ENCODE results near the gene PIGM. TPM values are rescaled to one million over a fixed set of nuclear protein-coding genes. Genes with fewer than 3 reads are reported as not detected.

Gene PIGM
- total RNA-seq, 6 experiments from 2014 or later, result 3.3 to 4.7 (median 3.9) TPM

- Histone ChIP-seq H3K9me3 (no peaks in the 10 kb centered on the region), H3K4me3 (no peak overlapping the region), H3K27me3 (no peaks in the 10 kb centered on the region), H3K36me3 (no peaks in the 10 kb centered on the region), H3K27ac (no peak overlapping the region), H3K4me1 (peaks cover 0 to 4% (median 0%) of the 10 kb centered on the region in 4 donors)
- no peak for DNase-seq
- 19% methylated on average over 2 of the region's 2 CpGs for WGBS (ENCODE audit: insufficient coverage, low coverage, low lambda C conversion rate, missing lambda C conversion rate)
- ATAC-seq, result no peak
- intact Hi-C loops (cut with DNase I), result loop anchor here in 1 of 2 donors (5.0 kb wide), 1 partner anchor 117 kb away; no protein-coding TSS in a partner anchor
- TF ChIP-seq POLR2A (IDR thresholded peaks at IDR 0.05), result no peak
- TF ChIP-seq CTCF (IDR thresholded peaks at IDR 0.05), result no peak
These were observed 22.7 kb downstream of the PIGM start for GRCh38 chr1:160009081-160009480.

- Histone ChIP-seq H3K9me3 (no peaks in the 10 kb centered on the region), H3K36me3 (no peaks in the 10 kb centered on the region), H3K27ac (no peak overlapping the region), H3K27me3 (no peaks in the 10 kb centered on the region), H3K4me1 (peaks cover 0 to 4% (median 0%) of the 10 kb centered on the region in 4 donors), H3K4me3 (no peak overlapping the region)
- 69% methylated on average over 3 of the region's 3 CpGs for WGBS (ENCODE audit: insufficient coverage, low coverage, low lambda C conversion rate, missing lambda C conversion rate)
- intact Hi-C loops (cut with DNase I), result loop anchor here in 1 of 2 donors (5.0 kb wide), 1 partner anchor 115 kb away; no protein-coding TSS in a partner anchor
- ATAC-seq (peak in 3 of 4 donors; percentile 47 to 60 (median 56)), DNase-seq (no peak)
- no peak for TF ChIP-seq POLR2A (IDR thresholded peaks at IDR 0.05)
- peak; percentile 75 to 83 (median 78) for TF ChIP-seq CTCF (IDR thresholded peaks at IDR 0.05)
These were observed 24.1 kb downstream of the PIGM start for GRCh38 chr1:160007577-160008200.

- Histone ChIP-seq H3K27me3 (no peaks in the 10 kb centered on the region), H3K27ac (no peak overlapping the region), H3K36me3 (no peaks in the 10 kb centered on the region), H3K9me3 (no peaks in the 10 kb centered on the region), H3K4me1 (peaks cover 0 to 4% (median 0%) of the 10 kb centered on the region in 4 donors), H3K4me3 (no peak overlapping the region)
- no peak for TF ChIP-seq POLR2A (IDR thresholded peaks at IDR 0.05)
- TF ChIP-seq CTCF (IDR thresholded peaks at IDR 0.05), result peak; percentile 79 to 95 (median 91)
- DNase-seq (peak; percentile 77 to 79 (median 78)), ATAC-seq (peak; percentile 88 to 95 (median 92))
- intact Hi-C loops (cut with DNase I), result loop anchor here in 1 of 2 donors (5.0 kb wide), 1 partner anchor 114 kb away; no protein-coding TSS in a partner anchor
- WGBS (ENCODE audit: insufficient coverage, low coverage, low lambda C conversion rate, missing lambda C conversion rate), result 18% methylated on average over 5 of the region's 5 CpGs
These were observed 25.4 kb downstream of the PIGM start for GRCh38 chr1:160006312-160006940.

DNA sequence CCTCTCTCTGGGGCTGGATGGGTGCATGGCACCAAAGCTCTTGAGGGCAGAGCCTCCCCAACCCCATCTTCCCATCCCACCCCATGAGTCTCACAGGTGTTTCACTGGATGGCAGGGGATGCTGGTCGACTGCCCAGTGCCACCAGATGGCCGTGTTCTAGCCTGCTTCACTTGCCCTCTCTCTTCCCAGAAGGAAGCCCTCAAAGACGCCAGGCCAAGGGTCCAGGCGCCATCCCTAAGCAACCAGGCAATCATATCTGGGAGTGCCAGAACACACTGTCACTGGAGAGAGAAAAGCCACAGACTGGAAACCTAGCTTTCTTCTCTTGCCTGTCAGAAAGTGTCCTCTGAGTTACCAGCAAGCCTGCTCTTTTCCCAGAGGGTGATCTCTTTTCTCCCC is 26.7 kb downstream of the PIGM start:
- no peaks in the 10 kb centered on the region for H3K9me3 ChIP-seq
- intact Hi-C loops (cut with DNase I), result loop anchor here in 1 of 2 donors (5.0 kb wide), 1 partner anchor 113 kb away; no protein-coding TSS in a partner anchor
- no peaks in the 10 kb centered on the region for H3K36me3 ChIP-seq
- H3K27me3 ChIP-seq, result no peaks in the 10 kb centered on the region
- H3K27ac ChIP-seq, result no peak overlapping the region
- H3K4me1 ChIP-seq, result peaks cover 0 to 4% (median 0%) of the 10 kb centered on the region in 4 donors
- ATAC-seq (no peak), DNase-seq (no peak)
- no peak for TF ChIP-seq POLR2A (IDR thresholded peaks at IDR 0.05)
- no peak for TF ChIP-seq CTCF (IDR thresholded peaks at IDR 0.05)
- 61% methylated on average over 2 of the region's 4 CpGs for WGBS (ENCODE audit: insufficient coverage, low coverage, low lambda C conversion rate, missing lambda C conversion rate)
- H3K4me3 ChIP-seq, result no peak overlapping the region

Data from right lobe of liver (tissue), 6 donors.